ENCODE results near the gene TSPAN18. TPM values are rescaled to one million over a fixed set of nuclear protein-coding genes. Genes with fewer than 3 reads are reported as not detected.
A peak's percentile ranks its signal among the peaks of the same experiment; 100 is the strongest.

TSPAN18 gene
- total RNA-seq, 1 donor from 2014 or later = 31.5 TPM

- DNase-seq (ENCODE audit: low read depth in 2 of 2) = no peak
Observed at GRCh38 chr11:44777209-44778194, 50.7 kb downstream of the TSPAN18 start.

- no peak for DNase-seq (ENCODE audit: low read depth in 2 of 2)
Observed at GRCh38 chr11:44778195-44779100, 51.7 kb downstream of the TSPAN18 start.

GRCh38 chr11:44779736-44780520 lies 53.2 kb downstream of the TSPAN18 start:
- DNase-seq (ENCODE audit: low read depth in 2 of 2) = no peak

- DNase-seq (ENCODE audit: low read depth in 2 of 2) = no peak
Observed at GRCh38 chr11:44780940-44781631, 54.3 kb downstream of the TSPAN18 start.

GRCh38 chr11:44781655-44782054 lies 54.9 kb downstream of the TSPAN18 start:
- no peak for DNase-seq (ENCODE audit: low read depth in 2 of 2)

- DNase-seq (ENCODE audit: low read depth in 2 of 2) = no peak
Observed at GRCh38 chr11:44782478-44782877, 55.7 kb downstream of the TSPAN18 start.

GRCh38 chr11:44784436-44784760 lies 57.6 kb downstream of the TSPAN18 start:
- no peak for DNase-seq (ENCODE audit: low read depth in 2 of 2)

GRCh38 chr11:44784851-44785250 lies 58.1 kb downstream of the TSPAN18 start:
- DNase-seq (ENCODE audit: low read depth in 2 of 2) = no peak

- DNase-seq (ENCODE audit: low read depth in 2 of 2) = peak in 1 of 2 donors; percentile 47
Observed at GRCh38 chr11:44785856-44786607, 59.3 kb downstream of the TSPAN18 start.

GRCh38 chr11:44787070-44787469 lies 60.3 kb downstream of the TSPAN18 start:
- DNase-seq (ENCODE audit: low read depth in 2 of 2) = no peak

GRCh38 chr11:44787981-44788380 lies 61.2 kb downstream of the TSPAN18 start:
- DNase-seq (ENCODE audit: low read depth in 2 of 2) = no peak

GRCh38 chr11:44788536-44789261 lies 61.9 kb downstream of the TSPAN18 start:
- DNase-seq (ENCODE audit: low read depth in 2 of 2) = peak; percentile 43 to 60

GRCh38 chr11:44789496-44789895 lies 62.7 kb downstream of the TSPAN18 start:
- peak; percentile 10 to 24 for DNase-seq (ENCODE audit: low read depth in 2 of 2)

- no peak for DNase-seq (ENCODE audit: low read depth in 2 of 2)
Observed at GRCh38 chr11:44790211-44790610, 63.4 kb downstream of the TSPAN18 start.

GRCh38 chr11:44791316-44791925 lies 64.7 kb downstream of the TSPAN18 start:
- no peak for DNase-seq (ENCODE audit: low read depth in 2 of 2)

GRCh38 chr11:44792171-44792570 lies 65.4 kb downstream of the TSPAN18 start:
- no peak for DNase-seq (ENCODE audit: low read depth in 2 of 2)

- no peak for DNase-seq (ENCODE audit: low read depth in 2 of 2)
Observed at GRCh38 chr11:44793350-44794090, 66.8 kb downstream of the TSPAN18 start.
